ENCODE results near the gene SBF2.

Gene SBF2

GRCh38 chr11:9821008-9821752 lies 472.8 kb downstream of the SBF2 start:
- H3K4me3 ChIP-seq (ENCODE audit: low read length): no peak overlapping the region
- TF ChIP-seq CTCF (IDR thresholded peaks at IDR 0.05; ENCODE audit: insufficient read depth, low read depth, low read length, missing control alignments): no peak
- peak; percentile 71 for DNase-seq (ENCODE audit: low read depth)

GRCh38 chr11:9820260-9820659 lies 473.8 kb downstream of the SBF2 start:
- H3K4me3 ChIP-seq (ENCODE audit: low read length): no peak overlapping the region
- TF ChIP-seq CTCF (IDR thresholded peaks at IDR 0.05; ENCODE audit: insufficient read depth, low read depth, low read length, missing control alignments): no peak
- DNase-seq (ENCODE audit: low read depth): no peak

DNA sequence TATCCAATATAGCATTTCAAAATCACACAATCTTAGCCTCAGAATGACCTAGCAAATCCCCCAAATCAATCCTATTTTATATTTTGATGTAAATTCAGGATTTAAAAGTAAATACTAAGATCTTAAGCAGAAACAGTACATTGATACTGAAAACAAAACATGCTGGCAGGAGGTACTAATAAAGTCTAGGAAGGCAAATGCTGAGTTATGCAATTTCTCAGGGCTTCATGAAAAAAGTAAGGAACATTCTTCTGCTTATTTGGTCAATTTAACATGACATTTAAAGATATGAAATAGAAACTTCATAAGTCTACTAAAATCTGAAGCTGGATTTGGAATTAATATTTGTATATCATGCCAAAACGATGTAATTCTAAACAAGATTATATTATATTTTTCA lies 476.8 kb downstream of the SBF2 start:
- DNase-seq (ENCODE audit: low read depth): no peak
- H3K4me3 ChIP-seq (ENCODE audit: low read length): no peak overlapping the region
- TF ChIP-seq CTCF (IDR thresholded peaks at IDR 0.05; ENCODE audit: insufficient read depth, low read depth, low read length, missing control alignments): no peak

- peak; percentile 92 for DNase-seq (ENCODE audit: low read depth)
- no peak for TF ChIP-seq CTCF (IDR thresholded peaks at IDR 0.05; ENCODE audit: insufficient read depth, low read depth, low read length, missing control alignments)
- H3K4me3 ChIP-seq (ENCODE audit: low read length): no peak overlapping the region
These were observed 478.4 kb downstream of the SBF2 start for GRCh38 chr11:9815486-9816136.

DNA sequence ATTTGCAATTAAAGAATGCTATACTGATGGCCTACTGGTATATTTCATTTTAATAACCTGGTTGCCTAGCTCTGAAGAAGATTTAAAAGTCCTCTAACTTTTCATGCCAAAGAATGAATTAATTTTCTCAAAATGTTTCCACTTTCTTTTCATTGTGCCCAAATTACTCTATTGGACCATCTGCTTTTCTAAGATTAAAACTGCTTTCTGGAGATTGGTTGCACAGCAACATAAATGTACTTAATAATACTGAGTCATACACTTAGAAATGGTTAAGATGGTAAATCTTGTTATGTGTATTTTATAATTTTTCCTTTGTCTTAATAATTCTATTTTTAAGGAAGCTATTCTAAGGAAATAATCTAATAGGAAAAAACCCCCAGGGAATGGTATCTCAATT lies 479.9 kb downstream of the SBF2 start:
- H3K4me3 ChIP-seq (ENCODE audit: low read length): no peak overlapping the region
- TF ChIP-seq CTCF (IDR thresholded peaks at IDR 0.05; ENCODE audit: insufficient read depth, low read depth, low read length, missing control alignments): no peak
- DNase-seq (ENCODE audit: low read depth): no peak

DNA sequence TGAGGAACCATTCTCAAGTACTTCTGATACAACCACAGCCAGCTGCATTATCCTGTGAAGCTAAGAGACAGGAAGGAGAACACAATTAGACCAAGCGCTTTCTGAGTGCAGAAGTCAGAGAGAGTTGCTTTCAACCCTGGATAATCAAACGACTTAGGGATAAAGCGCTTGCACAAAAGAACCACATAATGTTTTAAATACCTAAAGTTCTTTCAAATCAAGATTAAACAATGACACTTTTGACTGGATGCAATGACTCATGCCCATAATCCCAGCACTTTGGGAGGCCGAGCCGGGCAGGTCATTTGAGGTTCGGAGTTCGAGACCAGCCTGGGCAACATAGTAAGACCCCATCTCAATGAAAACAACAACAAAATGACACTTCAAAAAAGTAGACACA lies 485.1 kb downstream of the SBF2 start:
- DNase-seq (ENCODE audit: low read depth): no peak
- no peak overlapping the region for H3K4me3 ChIP-seq (ENCODE audit: low read length)
- no peak for TF ChIP-seq CTCF (IDR thresholded peaks at IDR 0.05; ENCODE audit: insufficient read depth, low read depth, low read length, missing control alignments)
